Activated CD4-positive, CD25-positive, alpha-beta regulatory T cell treated with anti-CD3 and anti-CD28 coated beads, Interleukin-2, amount 50 U/mL, for 24 hours (primary cell): Measurements from ENCODE around the gene CADPS.

Experiments
- ATAC-seq, 2 donors: fragments of 150-1000 bp; cut with Tn5 transposase; one replicate each; pipeline ENCODE4 v1.10.0; 2021; ENCODE audit warnings: mild to moderate bottlenecking in 1 of 2, moderate library complexity in 1 of 2

CADPS gene

GRCh38 chr3:62732183-62732904, 142.9 kb downstream of the CADPS start:
- no peak for ATAC-seq

- ATAC-seq, result no peak
Measured at GRCh38 chr3:62727981-62728380, 147.2 kb downstream of the CADPS start.

- ATAC-seq, result no peak
Measured at GRCh38 chr3:62727536-62727935, 147.7 kb downstream of the CADPS start.

- ATAC-seq, result no peak
Measured at GRCh38 chr3:62724503-62724902, 150.7 kb downstream of the CADPS start.

- ATAC-seq, result no peak
Measured at GRCh38 chr3:62723914-62724217, 151.3 kb downstream of the CADPS start.

- no peak for ATAC-seq
Measured at GRCh38 chr3:62723166-62723913, 151.9 kb downstream of the CADPS start.

GRCh38 chr3:62722344-62722743, 152.9 kb downstream of the CADPS start:
- no peak for ATAC-seq

GRCh38 chr3:62718515-62719320, 156.5 kb downstream of the CADPS start:
- ATAC-seq, result no peak

GRCh38 chr3:62718011-62718410, 157.2 kb downstream of the CADPS start:
- ATAC-seq, result no peak

GRCh38 chr3:62712746-62713145, 162.5 kb downstream of the CADPS start:
- ATAC-seq, result no peak

- no peak for ATAC-seq
Measured at GRCh38 chr3:62710751-62711150, 164.5 kb downstream of the CADPS start.

- no peak for ATAC-seq
Measured at GRCh38 chr3:62708638-62709373, 166.4 kb downstream of the CADPS start.

GRCh38 chr3:62705721-62706120, 169.5 kb downstream of the CADPS start:
- no peak for ATAC-seq

GRCh38 chr3:62703451-62704167, 171.6 kb downstream of the CADPS start:
- no peak for ATAC-seq

- ATAC-seq, result no peak
Measured at GRCh38 chr3:62700357-62700756, 174.9 kb downstream of the CADPS start.

GRCh38 chr3:62699728-62700127, 175.5 kb downstream of the CADPS start:
- no peak for ATAC-seq

- no peak for ATAC-seq
Measured at GRCh38 chr3:62696011-62696410, 179.2 kb downstream of the CADPS start.

- no peak for ATAC-seq
Measured at GRCh38 chr3:62688812-62689211, 186.4 kb downstream of the CADPS start.

- no peak for ATAC-seq
Measured at GRCh38 chr3:62688050-62688449, 187.2 kb downstream of the CADPS start.

- ATAC-seq, result no peak
Measured at GRCh38 chr3:62686503-62687294, 188.5 kb downstream of the CADPS start.

- no peak for ATAC-seq
Measured at GRCh38 chr3:62682826-62683225, 192.4 kb downstream of the CADPS start.
